IPS-15b (cell line): ENCODE measurements around the gene LMBR1.

Experiments
- H3K27me3 ChIP-seq: one replicate; pipeline ENCODE4 v1.6.1; 2013; ENCODE audit warnings: low read length; ENCODE audit not compliant: control insufficient read depth, insufficient read depth
- H3K36me3 ChIP-seq: one replicate; pipeline ENCODE4 v1.6.1; 2013; ENCODE audit warnings: low read length; ENCODE audit not compliant: control insufficient read depth, insufficient read depth
- H3K4me1 ChIP-seq: one replicate; pipeline ENCODE4 v1.6.1; 2013; ENCODE audit warnings: mild to moderate bottlenecking, low read length; ENCODE audit not compliant: control insufficient read depth, insufficient read depth
- H3K4me3 ChIP-seq: one replicate; pipeline ENCODE4 v1.5.1; 2013; ENCODE audit warnings: low read depth, low read length
- H3K9ac ChIP-seq: one replicate; pipeline ENCODE4 v1.6.1; 2013; ENCODE audit warnings: low read depth, mild to moderate bottlenecking, low read length
- H3K9me3 ChIP-seq: one replicate; pipeline ENCODE4 v1.6.1; 2013; ENCODE audit warnings: mild to moderate bottlenecking, low read length; ENCODE audit not compliant: control insufficient read depth, insufficient read depth

LMBR1 gene

GRCh38 chr7:156842317-156842716 is 50.7 kb downstream of the LMBR1 start:
- H3K9ac ChIP-seq, result no peak overlapping the region
- no peaks in the 10 kb centered on the region for H3K9me3 ChIP-seq
- H3K4me1 ChIP-seq, result peaks cover 4% of the 10 kb centered on the region
- no peaks in the 10 kb centered on the region for H3K36me3 ChIP-seq
- no peaks in the 10 kb centered on the region for H3K27me3 ChIP-seq
- H3K4me3 ChIP-seq, result no peak overlapping the region

DNA sequence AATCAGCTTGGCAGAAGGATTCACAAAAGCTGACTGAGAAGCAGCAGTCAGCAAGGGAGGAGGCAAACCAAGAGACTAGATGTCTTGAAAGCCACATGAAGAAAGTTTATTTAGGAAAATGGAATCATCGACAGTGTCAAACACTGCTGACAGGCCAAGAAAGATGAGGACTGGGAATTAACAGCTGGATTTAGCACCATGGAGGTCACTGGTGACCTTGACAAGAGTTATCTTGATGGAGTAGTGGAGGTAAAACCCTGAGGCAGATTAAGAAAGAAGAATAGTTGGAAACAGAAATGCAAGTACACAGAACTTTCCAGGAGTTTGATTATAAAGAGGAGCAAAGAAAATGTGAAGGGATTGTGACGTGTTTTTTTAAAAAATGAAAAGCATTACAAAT is 51.5 kb downstream of the LMBR1 start:
- Histone ChIP-seq H3K36me3 (no peaks in the 10 kb centered on the region), H3K27me3 (no peaks in the 10 kb centered on the region), H3K9me3 (no peaks in the 10 kb centered on the region), H3K4me3 (no peak overlapping the region), H3K9ac (no peak overlapping the region), H3K4me1 (peaks cover 4% of the 10 kb centered on the region)

DNA sequence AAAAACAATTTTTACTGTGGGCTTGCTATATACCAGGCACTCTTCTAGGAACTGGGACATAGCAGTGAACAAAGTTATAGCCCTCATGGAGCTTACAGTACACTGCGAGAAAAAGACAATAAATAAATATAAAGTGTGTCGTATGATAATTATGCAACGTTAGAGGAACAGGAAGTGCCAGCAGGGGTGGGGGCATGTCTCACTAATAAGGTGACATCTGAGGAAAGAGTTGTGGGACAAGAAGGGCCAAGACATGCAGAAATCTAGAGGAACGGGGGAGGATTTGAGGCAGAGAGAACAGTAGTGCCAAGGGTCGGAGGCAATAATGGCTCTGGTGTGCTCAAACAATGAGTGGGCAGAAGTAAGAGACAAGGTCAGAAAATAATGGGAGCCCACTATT is 52.8 kb downstream of the LMBR1 start:
- Histone ChIP-seq H3K27me3 (no peaks in the 10 kb centered on the region), H3K4me3 (no peak overlapping the region), H3K9me3 (no peaks in the 10 kb centered on the region), H3K4me1 (peaks cover 4% of the 10 kb centered on the region), H3K36me3 (no peaks in the 10 kb centered on the region), H3K9ac (no peak overlapping the region)

- Histone ChIP-seq H3K4me3 (no peak overlapping the region), H3K27me3 (no peaks in the 10 kb centered on the region), H3K4me1 (no peaks in the 10 kb centered on the region), H3K9me3 (no peaks in the 10 kb centered on the region), H3K9ac (no peak overlapping the region), H3K36me3 (no peaks in the 10 kb centered on the region)
These were observed 56.5 kb downstream of the LMBR1 start for GRCh38 chr7:156836443-156836842.

DNA sequence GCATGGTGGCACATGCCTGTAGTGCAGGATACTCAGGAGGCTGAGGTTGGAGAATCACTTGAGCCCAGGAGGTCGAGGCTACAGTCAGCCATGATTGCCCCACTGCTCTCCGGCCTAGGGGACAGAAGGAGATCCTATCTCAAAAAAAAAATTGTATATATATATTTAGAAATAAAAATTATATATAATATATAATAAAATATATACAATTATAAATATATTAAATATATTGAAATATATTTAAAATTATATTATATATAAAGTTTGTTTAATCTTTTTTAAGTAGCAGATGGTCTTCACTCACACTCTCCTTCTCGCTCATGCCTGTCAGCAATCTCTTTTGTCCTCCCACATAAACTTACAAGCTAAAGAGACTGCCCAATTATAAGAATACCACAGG is 58.5 kb downstream of the LMBR1 start:
- Histone ChIP-seq H3K4me3 (no peak overlapping the region), H3K27me3 (no peaks in the 10 kb centered on the region), H3K9me3 (no peaks in the 10 kb centered on the region), H3K9ac (no peak overlapping the region), H3K36me3 (no peaks in the 10 kb centered on the region), H3K4me1 (no peaks in the 10 kb centered on the region)

GRCh38 chr7:156833312-156833711 is 59.7 kb downstream of the LMBR1 start:
- Histone ChIP-seq H3K27me3 (no peaks in the 10 kb centered on the region), H3K36me3 (no peaks in the 10 kb centered on the region), H3K9me3 (no peaks in the 10 kb centered on the region), H3K9ac (no peak overlapping the region), H3K4me3 (no peak overlapping the region), H3K4me1 (no peaks in the 10 kb centered on the region)

DNA sequence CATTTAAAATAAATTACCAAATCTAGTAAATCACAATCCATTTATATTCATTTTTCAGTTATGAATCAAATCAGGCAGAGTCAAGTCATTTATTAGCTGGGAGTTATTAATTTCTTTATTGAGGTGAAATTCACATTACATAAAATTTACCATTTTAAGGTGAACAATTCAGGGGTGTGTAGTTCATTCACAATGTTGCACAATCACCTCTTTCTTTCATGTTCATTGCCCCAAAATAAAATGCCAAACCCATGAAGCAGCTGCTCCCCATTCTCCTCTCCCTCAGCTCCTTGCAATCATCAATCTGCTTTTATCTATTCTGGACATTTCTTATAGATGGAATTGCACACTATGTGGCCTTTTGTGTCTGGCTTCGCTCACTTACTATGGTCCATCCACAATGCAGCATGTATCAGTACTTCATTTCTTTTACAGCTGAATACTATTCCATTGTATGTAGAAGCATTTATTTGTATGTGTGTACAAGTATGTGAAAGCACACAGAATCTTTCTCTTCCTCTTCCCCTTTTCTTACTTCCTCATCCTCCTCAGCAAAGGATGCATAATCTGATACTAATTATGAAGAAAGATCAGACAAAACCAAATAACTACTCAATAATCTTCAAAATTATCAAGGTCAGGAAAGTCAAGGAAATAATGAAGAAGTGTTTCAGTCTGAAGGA is 60.6 kb downstream of the LMBR1 start:
- no peak overlapping the region for H3K9ac ChIP-seq
- no peak overlapping the region for H3K4me3 ChIP-seq
- no peaks in the 10 kb centered on the region for H3K4me1 ChIP-seq
- H3K27me3 ChIP-seq, result no peaks in the 10 kb centered on the region
- H3K36me3 ChIP-seq, result no peaks in the 10 kb centered on the region
- H3K9me3 ChIP-seq, result no peaks in the 10 kb centered on the region

DNA sequence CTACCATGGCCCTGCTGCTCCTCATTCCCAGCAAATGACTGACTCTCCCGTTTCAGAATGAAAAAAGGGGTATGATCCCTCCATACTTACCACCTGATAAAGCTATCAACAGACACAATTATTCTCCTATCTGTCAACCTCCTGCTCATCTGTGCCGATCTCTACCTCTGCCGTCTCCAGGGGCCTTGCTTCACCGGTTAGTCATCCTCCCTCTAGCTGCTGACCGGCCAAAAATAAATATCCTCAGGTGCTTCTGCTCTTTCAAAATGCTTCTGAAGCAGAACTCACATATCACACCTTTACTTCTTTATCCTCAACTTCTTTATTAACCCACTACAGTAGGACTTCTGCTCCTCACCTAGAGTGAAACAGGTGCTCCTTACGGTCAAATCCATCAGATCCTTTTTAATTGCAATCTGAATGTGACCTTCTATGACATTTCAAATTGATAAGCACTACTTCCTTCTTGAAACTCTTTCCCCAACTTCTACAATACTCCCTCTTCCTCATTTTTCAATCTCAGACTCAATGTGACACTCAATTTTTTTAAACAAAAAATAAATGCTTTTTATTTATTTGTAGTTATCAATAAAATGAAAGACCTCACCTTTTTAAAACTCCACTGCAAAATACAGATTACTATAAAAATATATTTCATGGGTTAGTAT is 63.2 kb downstream of the LMBR1 start:
- H3K4me3 ChIP-seq, result no peak overlapping the region
- H3K36me3 ChIP-seq, result no peaks in the 10 kb centered on the region
- H3K27me3 ChIP-seq, result no peaks in the 10 kb centered on the region
- no peak overlapping the region for H3K9ac ChIP-seq
- H3K4me1 ChIP-seq, result no peaks in the 10 kb centered on the region
- no peaks in the 10 kb centered on the region for H3K9me3 ChIP-seq

- no peaks in the 10 kb centered on the region for H3K36me3 ChIP-seq
- H3K9ac ChIP-seq, result no peak overlapping the region
- no peak overlapping the region for H3K4me3 ChIP-seq
- no peaks in the 10 kb centered on the region for H3K4me1 ChIP-seq
- H3K27me3 ChIP-seq, result no peaks in the 10 kb centered on the region
- H3K9me3 ChIP-seq, result no peaks in the 10 kb centered on the region
These were observed 65.3 kb downstream of the LMBR1 start for GRCh38 chr7:156827587-156828203.

- Histone ChIP-seq H3K9ac (no peak overlapping the region), H3K36me3 (peaks cover 3% of the 10 kb centered on the region), H3K4me3 (no peak overlapping the region), H3K27me3 (no peaks in the 10 kb centered on the region), H3K4me1 (no peaks in the 10 kb centered on the region), H3K9me3 (no peaks in the 10 kb centered on the region)
These were observed 69.5 kb downstream of the LMBR1 start for GRCh38 chr7:156823435-156823834.

DNA sequence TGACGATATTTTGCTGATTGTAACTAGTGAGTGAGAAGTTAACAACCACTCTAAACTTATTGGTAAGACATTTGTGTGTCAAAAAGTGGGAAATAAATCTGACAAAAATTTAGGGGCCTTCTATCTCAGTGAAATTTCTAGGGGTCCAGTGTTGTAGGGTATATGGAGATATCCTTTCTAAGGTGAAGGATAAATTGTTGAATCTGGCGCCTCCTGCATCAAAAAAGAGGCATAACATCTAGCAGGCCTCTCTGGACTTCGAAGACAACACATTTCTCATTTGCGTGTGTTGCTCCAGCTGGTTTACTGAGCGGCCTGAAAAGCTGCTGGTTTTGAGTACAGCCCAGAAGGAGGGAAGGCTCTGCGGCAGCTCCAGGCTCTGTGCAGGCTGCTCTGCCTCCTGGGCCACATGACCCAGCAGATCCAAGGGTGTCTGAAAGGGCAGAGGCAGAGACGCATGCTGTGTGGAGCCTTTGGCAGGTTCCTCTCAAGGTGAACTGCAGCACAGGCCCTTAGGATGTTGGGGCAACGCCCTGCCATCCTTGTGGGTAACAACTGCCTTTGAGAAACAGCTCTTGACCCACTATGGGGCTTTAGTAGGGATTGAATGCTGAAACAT is 72.4 kb downstream of the LMBR1 start:
- Histone ChIP-seq H3K9ac (no peak overlapping the region), H3K4me3 (no peak overlapping the region), H3K27me3 (no peaks in the 10 kb centered on the region), H3K36me3 (peaks cover 3% of the 10 kb centered on the region), H3K4me1 (no peaks in the 10 kb centered on the region), H3K9me3 (no peaks in the 10 kb centered on the region)
